Body of pancreas (tissue), 4 donors: Measurements from ENCODE around the gene SLC6A11.

ENCODE experiments used
- CTCF ChIP-seq, 7 experiments: fragments of 450-650 bp in 4 of 7; fragments of 200-600 bp in 3 of 7; sonication (generic) in 3 of 7; IDR thresholded peaks; one replicate each; pipeline ENCODE4 v1.5.1; 2016 to 2019; ENCODE audit warnings: antibody characterized with exemption in 7 of 7
- POLR2A ChIP-seq, 3 donors: fragments of 450-650 bp; IDR thresholded peaks; one replicate each; pipeline ENCODE4 v1.6.1; 2016; ENCODE audit warnings: antibody characterized with exemption in 3 of 3, mild to moderate bottlenecking in 2 of 3

GRCh38 chr3:10978956-10979355 is 162.9 kb downstream of the SLC6A11 start:
- TF ChIP-seq POLR2A (IDR thresholded peaks at IDR 0.05) (no peak), CTCF (IDR thresholded peaks at IDR 0.05) (no peak)
